GM18508 (cell line): ENCODE measurements around the gene KCNH6.

Experiments
- ATAC-seq: cut with Tn5 transposase; IDR thresholded peaks from one replicate; pipeline ENCODE4 v1.9.1; 2021; ENCODE audit warnings: moderate number of reproducible peaks; ENCODE audit not compliant: insufficient read depth, unreplicated experiment

KCNH6 gene

DNA sequence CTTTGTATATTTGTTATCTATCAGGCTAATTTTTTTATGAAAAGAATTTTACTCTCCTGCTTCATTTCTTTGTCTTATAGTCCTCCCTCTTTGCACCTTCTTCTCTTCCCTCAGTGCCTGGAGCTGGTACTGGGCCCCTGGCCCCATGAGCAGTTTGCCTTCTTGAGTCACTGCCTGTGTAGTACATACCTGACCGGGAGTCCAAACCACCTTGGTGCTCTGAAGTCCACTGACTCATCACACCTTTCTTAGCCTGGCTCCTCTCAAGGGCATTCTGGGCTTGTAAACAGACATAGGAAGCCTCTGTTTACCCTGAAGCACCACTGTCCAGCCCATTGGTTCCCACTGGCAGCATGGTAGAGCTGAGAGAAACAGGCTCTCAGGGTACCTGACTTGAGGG, 66.5 kb downstream of the KCNH6 start:
- no peak for ATAC-seq

DNA sequence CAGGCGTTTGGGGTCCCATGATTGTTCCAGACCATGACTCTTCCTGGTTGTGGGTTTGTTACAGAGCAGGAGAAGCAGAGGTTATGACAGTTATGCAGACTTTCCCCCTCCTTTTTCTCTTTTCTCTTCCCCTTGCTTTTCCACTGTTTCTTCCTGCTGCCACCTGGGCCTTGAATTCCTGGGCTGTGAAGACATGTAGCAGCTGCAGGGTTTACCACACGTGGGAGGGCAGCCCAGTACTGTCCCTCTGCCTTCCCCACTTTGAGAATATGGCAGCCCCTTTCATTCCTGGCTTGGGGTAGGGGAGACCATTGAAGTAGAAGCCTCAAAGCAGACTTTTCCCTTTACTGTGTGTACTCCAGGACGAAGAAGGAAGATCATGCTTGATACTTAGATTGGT, 69.6 kb downstream of the KCNH6 start:
- no peak for ATAC-seq

DNA sequence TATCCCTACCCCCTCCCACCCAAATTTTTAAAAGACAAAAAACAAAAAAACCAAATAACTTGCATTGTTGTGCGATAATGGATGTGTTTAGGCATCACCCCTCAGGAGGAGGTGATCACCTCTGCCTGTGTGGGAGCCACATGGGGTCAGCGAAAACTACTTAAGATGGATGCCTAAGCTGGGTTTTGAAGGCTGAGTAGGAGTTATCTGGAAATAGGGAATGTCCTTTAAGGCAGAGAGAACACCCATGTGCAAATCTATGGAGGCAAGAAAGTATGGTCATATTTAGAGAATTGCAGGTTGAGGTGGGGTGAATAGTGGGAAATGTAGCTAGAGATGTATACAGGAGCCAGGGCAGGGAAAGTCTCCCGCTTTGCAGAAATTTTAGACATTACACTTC, 72.0 kb downstream of the KCNH6 start:
- no peak for ATAC-seq
